HG02798 (cell line): ENCODE data around the gene WNT7B.

Experiments used
- ATAC-seq: cut with Tn5 transposase; IDR thresholded peaks from one replicate; pipeline ENCODE4 v1.9.1; 2021; ENCODE audit warnings: mild to moderate bottlenecking; ENCODE audit not compliant: unreplicated experiment, poor library complexity

Gene WNT7B

DNA sequence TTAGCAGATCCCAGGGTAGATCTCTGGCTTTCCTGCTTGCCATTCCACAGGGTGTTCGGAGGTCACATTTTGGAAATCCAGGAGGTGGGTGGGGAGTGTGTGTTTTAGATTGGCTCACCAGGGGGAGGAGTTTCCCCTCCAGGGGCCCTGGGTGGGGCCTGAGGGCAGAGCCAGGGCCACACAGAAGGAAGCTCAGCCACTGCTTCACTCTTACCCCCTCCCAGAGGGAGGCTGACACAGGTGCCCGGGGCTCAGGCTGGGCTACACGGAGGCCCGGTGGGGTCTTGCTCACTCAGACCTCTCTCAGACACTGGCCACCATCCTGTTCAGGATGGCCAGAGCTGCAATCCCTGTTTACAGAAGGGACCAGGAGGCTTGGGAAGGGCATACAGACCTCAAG lies 2.5 kb downstream of the WNT7B start:
- ATAC-seq: no peak

DNA sequence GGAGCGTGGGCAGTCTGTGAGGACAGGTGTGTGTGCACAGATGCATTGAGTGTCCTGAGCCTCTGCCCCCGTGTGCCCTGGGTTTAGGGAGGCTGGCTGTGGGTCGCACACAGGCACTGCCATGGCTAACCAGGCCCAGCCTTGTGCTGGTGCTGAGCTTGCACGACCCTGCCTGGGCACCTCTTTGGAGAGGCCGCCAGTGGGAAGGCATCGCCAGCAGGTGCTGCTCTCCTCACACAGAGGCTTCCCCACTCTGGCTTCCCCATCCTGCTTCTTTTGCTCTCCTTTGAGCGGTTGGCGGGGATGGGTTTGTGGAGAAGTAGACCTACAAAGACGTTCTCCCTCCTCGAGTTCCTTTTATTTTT lies 4.1 kb downstream of the WNT7B start:
- ATAC-seq: no peak

DNA sequence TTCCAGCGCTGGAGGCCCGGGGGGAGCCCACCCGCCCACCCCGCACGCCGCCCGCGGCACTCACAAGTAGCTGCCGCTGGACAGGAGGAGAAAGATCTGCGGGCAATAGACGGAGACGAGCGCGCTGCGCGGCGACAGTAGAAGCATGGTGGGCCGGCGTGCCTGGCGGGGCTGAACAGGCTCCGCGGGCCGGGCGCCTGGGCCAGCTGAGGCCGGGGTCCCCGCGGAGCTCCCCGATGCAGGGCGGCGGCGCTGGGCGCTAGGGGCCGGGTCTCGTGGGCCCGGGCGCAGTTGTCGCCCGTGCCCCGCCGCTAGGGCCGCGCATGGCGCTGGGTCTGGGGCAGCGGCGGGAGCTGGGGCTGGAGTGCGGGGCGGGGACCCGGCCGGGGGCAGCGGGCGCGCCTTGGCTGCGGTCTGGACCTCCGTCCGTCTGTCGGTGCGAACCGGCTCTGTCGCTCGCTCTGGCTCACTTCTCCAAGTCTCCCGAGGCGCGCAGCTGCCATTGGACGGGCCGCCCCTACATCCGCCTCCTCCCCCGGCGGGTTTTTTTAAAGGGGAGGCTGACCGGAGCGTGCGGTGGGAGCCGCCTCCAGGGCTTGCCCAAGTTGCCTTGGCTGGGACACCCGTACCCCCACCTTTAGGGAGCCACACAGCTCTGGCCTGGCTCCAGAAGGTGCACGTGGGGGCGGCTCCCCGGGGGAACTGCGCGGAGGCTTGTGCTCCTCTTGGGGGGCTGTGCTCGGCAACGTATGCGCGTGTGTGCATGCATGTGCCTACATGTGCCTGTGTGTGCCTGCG lies 4.7 kb downstream of the WNT7B start:
- no peak for ATAC-seq

DNA sequence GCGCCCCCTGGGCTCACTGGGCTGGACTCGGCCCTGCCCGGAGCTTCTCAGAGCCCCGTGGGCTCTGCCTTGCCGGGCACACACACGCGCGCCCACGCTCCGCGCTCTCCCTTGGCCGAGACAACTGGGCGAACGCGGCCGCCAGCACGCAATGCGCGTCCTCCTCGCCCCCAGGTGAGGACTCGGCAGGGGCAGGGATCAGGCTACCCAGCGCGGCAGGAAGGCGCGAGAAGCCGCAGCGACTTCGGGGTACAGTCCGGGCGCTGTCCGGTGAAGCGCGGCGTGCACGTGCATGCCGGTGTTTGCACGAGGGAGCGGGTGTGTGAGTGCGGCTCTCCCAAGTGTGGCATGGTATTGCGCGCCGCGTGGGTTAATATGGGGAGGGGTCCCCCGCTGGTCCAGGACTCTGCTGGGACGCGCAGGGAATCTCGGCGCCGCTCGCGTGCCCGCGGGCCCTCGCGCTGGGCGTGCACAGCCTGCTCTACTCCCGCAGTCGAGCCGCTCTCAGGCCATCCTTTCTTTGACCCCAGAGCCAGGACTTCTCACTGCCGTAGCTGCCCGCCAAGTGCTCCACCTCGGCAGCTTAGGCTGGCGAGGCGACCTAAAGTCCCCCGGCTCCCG lies 5.4 kb downstream of the WNT7B start:
- no peak for ATAC-seq

DNA sequence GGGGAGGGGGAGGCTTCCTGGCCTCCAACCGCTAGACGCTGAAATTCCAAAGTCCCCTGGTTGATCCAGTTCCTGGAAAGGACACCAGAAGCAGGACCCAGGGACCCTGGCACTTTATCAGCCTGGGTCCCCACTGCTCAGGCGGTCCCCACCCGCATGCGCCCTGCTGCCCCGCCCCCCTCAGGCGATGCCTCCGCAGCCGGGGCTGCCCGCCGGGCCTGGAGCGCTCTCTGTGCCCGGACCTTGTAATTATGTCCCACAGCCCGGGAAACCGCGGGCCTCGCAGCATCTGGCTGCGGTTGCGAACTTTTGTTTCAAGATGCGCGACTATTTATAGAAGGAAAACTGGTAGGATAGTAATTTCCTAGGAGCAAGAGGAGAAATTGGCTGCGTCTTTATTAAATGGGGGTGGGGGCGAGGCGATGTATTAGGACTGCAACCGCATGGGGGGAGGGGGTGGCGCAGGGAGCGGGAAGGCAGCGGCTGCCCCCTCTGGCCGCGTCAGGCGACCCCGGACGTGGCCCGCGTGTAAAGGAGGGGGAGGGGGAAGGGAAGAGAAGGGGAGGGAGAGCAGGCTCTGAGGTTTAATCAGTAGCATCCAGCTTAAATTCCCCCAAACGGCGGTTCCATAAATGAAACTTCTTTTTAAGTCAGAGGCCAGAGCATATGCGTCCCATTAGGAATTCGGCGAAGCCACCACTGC lies 6.1 kb downstream of the WNT7B start:
- no peak for ATAC-seq

DNA sequence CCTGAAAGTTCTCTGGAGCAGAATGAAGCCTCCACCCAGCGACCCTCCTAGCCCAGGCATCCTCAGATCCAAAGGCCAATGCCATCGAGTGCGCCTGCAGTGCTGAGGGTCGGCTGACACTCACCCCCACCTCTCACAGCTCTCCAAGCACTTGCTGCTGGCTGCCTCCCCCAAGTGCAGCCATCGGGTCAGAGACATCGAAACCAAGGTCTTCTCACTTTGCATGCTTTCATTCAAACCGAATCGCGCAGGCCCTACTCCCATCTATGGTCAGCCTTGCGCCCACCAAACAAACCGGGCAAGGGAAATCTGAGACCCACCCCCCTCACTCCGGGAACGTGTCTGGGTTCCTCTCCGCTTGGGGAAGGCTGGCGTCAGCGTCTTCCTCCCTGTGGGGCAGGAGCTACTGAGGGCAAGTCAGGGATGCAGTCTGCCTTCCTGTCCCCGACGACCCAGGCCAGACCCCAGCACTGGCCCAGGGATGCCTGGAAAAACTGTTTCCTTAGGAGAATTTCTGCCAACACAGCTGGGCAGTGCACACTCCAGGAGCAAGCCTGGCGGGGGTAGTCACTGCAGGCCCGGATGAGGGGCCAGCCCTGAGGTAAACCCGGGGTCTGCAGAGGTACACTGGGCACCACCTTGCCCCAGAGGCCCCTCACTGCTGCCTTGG lies 7.0 kb downstream of the WNT7B start:
- ATAC-seq: no peak

DNA sequence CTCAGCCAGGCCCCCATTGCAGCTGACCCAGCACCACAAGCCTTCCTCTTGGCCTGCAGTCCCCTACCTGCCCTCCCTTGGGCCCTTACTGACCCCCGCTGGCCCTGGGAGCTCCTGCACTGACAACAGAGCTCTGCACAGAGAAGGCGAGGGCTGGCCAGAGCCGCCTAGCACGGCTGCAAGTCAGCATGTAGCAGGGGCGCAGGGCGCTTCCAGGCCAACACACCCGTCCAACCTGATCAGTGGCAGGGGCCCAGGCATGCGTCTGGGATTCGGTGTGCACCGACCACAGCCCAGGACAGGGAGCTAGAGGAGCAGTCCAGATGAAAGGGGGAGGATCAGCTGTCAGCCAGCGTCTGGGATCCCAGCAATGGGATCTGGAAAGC lies 7.6 kb downstream of the WNT7B start:
- no peak for ATAC-seq

DNA sequence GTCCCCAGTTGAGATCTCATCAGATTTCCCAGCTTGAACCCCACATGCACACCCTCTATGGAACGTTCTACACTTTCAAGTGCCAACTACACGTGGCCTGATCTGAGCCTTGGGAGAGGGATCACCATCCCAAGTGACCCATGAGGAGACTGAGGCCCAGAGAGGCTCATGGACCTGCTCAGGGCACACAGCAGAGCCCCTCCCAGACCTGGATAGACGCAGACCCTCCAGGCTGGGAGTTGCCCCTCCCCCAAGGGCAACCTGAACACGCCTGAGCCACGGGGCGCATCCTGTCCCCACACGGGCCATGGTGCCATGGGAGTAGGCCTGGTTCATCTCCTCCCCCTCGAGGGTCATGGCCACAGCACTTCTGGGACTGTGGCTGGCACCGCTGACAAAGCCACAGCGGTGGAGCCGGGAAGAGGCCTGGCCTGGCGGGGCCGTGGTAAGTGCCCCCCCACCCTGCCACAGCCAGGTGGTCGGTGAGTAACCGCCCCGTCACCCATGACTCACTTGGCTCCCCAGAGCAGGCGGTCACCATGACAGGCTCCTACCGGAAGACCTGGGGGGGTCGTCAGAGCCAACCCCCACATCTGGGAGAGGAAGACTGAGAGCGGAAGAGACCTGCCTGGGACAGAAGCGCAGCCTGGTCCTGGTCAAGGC lies 8.1 kb downstream of the WNT7B start:
- no peak for ATAC-seq

DNA sequence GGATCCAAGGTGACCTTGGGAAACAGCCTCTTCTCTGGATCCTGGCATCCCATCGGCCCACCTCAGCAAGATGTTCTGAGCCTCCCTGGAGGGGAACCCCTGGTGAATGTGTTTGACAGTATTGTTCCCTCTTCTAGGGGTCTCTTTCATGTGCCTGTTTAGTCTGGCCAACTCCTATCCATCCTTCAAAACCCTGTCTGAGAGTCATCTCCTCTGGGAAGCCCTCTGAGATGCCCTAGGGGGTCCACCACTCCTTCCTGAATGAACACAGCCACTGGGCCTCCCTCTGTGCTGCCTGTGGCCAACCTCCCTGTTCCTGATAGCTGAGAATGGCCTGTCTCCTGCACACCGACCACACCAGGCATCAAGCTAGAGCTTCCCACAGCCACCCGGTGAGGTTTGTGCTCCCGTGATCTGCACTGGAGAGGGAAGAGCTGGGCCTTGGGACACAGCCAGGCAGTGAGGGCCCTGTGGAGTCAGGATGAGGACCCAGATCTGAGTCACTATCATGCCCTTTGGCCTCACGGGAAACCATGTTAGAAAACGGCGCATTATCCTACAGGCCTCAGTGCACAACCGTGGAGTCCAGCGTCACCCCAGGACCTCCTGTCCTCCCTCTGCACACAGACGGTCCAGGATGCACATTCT lies 8.8 kb downstream of the WNT7B start:
- no peak for ATAC-seq

DNA sequence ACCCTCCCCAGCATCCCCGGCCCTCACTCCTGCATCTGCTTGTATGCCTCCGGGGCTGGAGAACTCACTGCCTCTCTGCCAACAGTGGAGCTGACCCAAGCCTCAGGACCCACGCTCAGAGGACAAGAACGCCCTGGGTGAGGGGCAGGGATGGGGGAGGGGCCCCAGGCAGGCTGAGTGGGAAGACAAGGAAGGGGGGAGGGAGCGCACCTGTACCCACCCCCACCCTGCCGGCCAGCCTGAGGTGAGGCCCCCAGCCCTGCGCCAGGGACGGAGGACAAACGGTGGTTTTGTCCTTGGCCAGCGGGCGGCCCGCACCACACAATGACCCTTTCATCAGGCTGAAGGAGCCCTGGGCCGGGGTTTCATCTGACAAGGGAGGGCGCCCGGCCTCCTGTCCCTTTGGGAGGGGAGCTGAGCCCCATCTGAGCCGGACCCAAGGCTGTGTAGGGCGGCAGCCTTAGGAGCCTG lies 10.0 kb downstream of the WNT7B start:
- ATAC-seq: no peak

DNA sequence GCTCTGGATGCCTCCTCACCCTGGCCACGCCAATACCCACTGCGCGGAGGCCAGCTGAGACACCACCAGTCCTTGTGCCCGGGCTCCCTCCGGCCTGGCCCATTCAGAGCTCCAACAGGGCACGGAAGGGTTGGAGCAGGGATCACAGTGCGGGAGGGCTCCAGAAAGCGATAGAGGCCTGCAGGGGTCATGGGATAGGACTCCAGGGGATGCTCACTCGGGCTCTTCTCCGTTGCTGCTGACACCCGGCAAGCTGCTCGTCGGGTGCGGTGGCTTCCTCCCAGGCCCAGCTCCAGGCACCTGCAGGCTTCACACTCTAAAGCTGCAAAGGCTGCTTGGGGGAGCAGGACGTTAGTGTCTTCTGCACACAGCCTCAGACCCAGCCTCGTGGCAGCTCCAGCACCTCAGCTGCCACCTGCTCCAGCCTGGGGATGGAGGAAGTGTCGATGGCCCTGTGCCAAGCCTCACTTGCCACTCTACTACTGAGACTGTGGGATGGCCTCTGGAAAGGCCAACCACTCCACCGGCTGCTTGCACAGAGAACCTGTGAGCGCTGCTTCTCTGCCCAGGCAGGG lies 10.6 kb downstream of the WNT7B start:
- no peak for ATAC-seq

DNA sequence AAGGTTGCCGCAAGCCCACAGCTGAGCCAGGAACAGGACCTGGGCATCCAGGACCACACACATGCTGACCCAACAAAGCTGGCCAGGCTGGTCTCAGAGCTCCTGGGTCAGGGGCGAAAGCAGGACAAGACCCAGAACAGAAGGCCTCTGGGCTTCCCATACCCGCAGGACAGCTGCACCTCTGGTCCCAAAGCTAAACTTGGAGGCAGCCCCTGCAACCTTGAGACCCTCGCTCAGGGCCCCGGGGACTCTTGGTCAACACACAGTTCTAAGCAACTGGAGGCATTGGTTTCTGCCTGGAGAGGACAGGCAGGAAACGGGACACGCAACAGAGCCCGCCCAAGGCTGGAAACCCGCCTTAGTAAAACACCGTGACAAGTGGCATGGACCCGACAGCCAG lies 11.4 kb downstream of the WNT7B start:
- no peak for ATAC-seq

DNA sequence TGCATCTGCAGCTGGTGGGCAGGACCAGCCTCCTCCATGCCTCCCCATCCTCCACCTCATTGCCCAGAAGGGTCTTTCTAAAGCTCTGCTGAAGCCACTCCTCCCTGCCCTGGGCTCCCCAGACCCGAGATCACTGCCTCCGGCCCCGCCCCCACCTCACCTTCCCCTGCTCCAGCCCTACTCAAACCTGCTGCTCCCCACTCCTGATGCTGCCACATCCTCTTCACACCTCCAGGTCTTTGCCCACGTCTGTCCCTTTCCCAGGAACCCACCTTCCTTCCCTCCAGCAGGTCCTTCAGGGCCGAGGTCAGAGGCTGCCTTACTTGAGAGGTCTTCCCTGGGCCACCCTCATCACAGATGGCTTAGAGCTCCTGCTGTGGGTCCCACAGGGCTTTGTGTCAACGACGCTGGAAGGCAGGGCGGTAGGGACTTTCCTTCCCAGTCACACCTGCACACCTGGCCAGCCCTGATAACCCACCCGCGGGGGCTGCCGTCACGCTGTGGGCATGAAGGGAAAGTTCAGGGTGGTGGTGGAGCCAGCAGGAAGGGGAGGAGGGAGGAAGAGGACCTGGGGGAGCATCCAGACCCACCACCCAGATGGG lies 11.9 kb downstream of the WNT7B start:
- no peak for ATAC-seq

DNA sequence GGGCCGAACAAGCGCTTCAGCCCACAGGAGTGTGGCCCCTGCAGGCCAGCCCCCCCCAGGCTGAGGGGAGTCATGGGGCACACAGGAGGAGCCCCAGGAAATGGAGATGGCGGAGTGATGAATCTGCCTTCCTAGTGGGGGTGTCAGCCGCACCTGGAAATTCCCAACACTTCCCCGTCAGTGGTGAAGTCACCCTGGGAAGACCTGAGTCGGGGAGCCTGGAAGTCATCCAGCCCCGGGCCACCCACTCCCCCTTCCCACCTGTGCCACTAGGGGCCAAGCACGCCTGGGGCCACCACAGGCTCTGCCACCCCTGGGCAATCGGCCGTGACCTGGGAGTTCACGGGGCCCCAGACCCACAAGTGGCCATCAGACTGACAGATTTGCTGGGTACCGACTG lies 12.6 kb downstream of the WNT7B start:
- no peak for ATAC-seq

DNA sequence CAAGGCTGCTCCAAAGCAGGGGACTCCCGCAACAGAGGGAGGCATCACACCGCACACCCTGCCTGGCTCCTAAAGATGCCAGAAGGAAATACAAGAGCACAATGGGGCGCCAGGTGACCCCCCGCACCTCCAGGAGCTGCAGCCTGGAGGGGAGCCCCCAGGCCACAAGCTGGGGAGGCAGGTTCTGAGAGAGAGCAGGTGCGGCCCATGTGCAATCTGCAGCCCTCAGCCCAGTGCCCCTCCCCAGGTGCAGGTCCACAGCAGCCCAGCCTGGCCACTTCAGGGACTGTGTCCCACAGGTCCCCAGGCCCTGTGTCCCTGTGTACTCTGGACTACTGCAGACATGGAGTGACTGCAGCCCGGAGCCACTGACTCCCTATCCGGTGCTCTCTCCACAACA lies 13.1 kb downstream of the WNT7B start:
- no peak for ATAC-seq

DNA sequence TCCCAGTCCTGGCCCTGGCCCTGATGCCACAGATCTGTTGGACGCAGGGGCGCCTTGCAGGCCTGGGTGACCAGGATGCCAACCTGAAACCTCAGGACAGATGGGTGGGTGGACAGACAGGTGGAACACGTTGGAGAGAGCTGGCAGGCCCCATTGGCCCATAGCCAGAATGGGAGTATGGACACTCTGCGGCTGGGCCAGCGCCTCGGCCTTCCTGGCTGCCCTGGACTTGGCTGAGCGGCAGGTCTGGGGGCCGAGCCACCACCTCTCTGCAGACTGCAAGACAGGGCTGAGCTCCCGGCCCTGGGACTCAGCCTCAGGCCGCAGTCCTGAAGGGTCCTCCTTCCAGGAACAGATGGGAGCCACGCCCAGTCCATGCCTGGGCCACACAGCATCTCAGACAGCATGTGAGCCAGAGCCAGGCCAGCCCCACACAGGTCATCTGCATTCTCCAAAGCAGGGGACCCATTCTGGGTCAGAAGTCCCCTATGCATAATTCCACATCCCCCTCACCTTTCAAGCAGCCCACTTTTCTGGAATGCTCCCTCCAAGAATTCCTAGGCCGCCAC lies 14.1 kb downstream of the WNT7B start:
- ATAC-seq: no peak

DNA sequence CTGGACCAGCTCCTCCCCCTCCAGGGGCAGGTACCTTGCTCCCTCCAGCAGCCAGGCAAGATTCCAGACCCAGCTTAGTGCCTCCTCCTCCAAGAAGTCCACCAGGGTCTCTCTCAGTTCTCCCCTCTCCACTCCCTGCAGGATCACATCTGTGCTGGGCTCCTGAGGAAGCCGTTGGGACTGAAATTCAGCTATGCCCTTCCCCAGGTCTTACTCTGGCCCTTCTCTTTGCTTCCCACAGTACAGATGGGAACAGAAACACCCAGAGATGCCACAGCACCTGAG lies 14.6 kb downstream of the WNT7B start:
- ATAC-seq: no peak

DNA sequence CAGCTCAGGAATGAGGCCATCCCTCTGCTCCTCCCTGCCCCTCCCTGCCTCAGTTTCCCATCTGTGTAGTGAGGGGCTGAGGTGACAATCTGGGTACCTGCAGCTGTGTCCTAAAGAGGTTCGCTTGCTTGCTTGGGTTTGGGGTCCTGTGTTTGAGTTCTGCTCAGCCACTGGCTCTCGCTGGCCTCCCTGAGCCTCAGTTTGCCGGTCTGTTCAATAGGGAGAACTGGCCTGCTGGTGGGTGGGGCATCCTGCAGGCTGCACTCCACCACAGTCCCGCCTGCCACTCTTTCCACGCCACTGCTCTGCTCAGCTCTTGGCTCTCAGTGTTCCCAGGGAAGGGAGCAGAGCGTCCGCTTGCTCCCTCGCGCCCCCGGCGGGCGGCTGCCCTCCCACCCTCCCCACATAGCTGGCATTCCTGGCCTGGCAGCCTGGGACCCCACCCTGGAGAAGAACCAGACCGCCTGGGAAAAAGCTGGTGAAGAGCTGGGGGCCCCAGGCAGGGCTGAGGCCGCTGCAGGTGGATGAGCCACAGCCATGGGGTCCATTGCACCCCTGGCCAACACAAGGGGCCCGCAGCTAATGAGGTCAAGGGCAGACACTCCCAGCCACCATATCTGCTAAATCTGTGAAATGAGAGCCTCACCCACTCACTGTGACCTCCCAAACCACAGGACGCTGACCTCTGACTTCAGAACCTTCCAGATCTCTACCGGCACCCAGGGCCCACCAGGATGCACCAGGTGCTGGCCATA lies 15.1 kb downstream of the WNT7B start:
- ATAC-seq: no peak
